CD4-positive, alpha-beta T cell treated with Interleukin-6 at 100 ng/mL for 8 hours (primary cell): ENCODE results near the gene ECM2.

ENCODE experiments used
- DNase-seq: peaks from one replicate; pipeline ENCODE4 v3.0.0-alpha.2; 2020; ENCODE audit warnings: mixed read lengths, low spot score

ECM2 gene

GRCh38 chr9:92527832-92528521 is 7.8 kb downstream of the ECM2 start:
- DNase-seq: no peak

GRCh38 chr9:92527291-92527828 is 8.4 kb downstream of the ECM2 start:
- no peak for DNase-seq

- no peak for DNase-seq
Measured at GRCh38 chr9:92525306-92525705, 10.5 kb downstream of the ECM2 start.

GRCh38 chr9:92524881-92525280 is 10.9 kb downstream of the ECM2 start:
- no peak for DNase-seq

- no peak for DNase-seq
Measured at GRCh38 chr9:92522983-92523970, 12.5 kb downstream of the ECM2 start.

- DNase-seq: no peak
Measured at GRCh38 chr9:92520837-92521236, 15.0 kb downstream of the ECM2 start.

GRCh38 chr9:92518199-92518598 is 17.6 kb downstream of the ECM2 start:
- DNase-seq: no peak

- DNase-seq: no peak
Measured at GRCh38 chr9:92517046-92517445, 18.7 kb downstream of the ECM2 start.

GRCh38 chr9:92516521-92516920 is 19.3 kb downstream of the ECM2 start:
- DNase-seq: no peak

GRCh38 chr9:92514635-92515034 is 21.2 kb downstream of the ECM2 start:
- DNase-seq: no peak

GRCh38 chr9:92513349-92513748 is 22.4 kb downstream of the ECM2 start:
- DNase-seq: no peak

- no peak for DNase-seq
Measured at GRCh38 chr9:92512622-92513021, 23.2 kb downstream of the ECM2 start.

- no peak for DNase-seq
Measured at GRCh38 chr9:92510747-92511146, 25.0 kb downstream of the ECM2 start.

GRCh38 chr9:92509050-92509449 is 26.7 kb downstream of the ECM2 start:
- no peak for DNase-seq

- no peak for DNase-seq
Measured at GRCh38 chr9:92508018-92508820, 27.6 kb downstream of the ECM2 start.

GRCh38 chr9:92507496-92507895 is 28.3 kb downstream of the ECM2 start:
- DNase-seq: no peak

- no peak for DNase-seq
Measured at GRCh38 chr9:92507005-92507404, 28.8 kb downstream of the ECM2 start.

GRCh38 chr9:92506184-92506857 is 29.5 kb downstream of the ECM2 start:
- no peak for DNase-seq

GRCh38 chr9:92504881-92505280 is 30.9 kb downstream of the ECM2 start:
- no peak for DNase-seq

- DNase-seq: no peak
Measured at GRCh38 chr9:92503156-92503555, 32.6 kb downstream of the ECM2 start.

GRCh38 chr9:92501671-92502393 is 34.0 kb downstream of the ECM2 start:
- DNase-seq: no peak
